ENCODE data around the gene POGK. TPM values are rescaled to one million over a fixed set of nuclear protein-coding genes. Genes with fewer than 3 reads are reported as not detected.

Gene POGK
- total and polyA plus RNA-seq, 9 of the 15 experiments (the other 6 are each of a cell fraction or from before 2014, with no cell fraction given) = 6.1 to 44.5 (median 24.3) TPM

DNA sequence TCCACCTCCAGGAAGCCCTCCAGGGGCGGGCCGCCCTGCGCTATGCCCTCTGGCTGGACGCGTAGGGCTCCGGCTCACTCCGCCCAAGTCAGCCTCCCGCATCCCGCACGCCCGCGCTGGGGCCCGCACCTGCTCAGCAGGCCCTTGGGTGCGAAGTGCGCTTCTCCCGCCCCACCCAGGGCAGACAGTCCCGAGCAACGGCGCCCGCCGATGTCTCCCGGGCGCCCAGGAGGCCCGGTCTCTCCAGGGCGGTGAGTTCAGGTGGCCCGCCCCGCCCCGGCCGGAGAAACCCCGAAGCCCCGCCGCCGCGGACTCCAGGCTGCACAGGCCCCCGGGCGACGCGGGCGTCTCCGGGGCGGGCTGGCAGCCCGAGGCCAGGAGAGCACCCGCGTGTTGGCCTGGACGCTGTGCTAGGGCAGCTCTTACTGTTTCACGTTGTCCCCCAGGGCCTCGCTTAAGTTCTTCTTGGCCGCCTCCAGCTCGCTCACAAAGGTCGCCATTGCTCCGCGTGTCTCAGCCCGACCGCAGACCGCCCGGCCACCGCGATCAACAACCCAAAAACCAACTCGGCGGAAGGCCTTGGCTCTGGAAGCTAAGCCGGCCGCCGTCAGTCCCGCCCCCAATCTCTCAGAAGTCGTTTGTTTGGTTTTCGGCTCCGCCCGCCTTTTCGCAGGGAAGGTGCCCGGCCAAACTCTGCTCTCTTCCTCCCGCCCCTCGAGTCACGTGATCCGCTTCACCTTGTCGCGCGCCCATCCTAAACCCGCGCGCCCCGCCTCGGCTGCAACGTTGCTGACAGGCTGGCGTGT, 36.7 kb downstream of the POGK start, which contains the start of gene TADA1 (continued):
- TF ChIP-seq, protein P1, sequence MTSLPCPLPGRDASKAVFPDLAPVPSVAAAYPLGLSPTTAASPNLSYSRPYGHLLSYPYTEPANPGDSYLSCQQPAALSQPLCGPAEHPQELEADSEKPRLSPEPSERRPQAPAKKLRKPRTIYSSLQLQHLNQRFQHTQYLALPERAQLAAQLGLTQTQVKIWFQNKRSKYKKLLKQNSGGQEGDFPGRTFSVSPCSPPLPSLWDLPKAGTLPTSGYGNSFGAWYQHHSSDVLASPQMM (CRISPR knock-in tag; IDR thresholded peaks at IDR 0.05) = no peak
- peak; percentile 92 for TF ChIP-seq L3MBTL2 (IDR thresholded peaks at IDR 0.05)
- no peak for TF ChIP-seq ZNF707 (CRISPR knock-in tag; conservative IDR thresholded peaks at IDR 0.05)
- no peak for TF ChIP-seq NCOA2 (IDR thresholded peaks at IDR 0.05; ENCODE audit: partially characterized antibody in 2 of 2)
- TF ChIP-seq FOXA3 (CRISPR knock-in tag; conservative IDR thresholded peaks at IDR 0.05 in 1 of 2, IDR thresholded peaks at IDR 0.05 in 1 of 2) = no peak
- TF ChIP-seq, protein P2, sequence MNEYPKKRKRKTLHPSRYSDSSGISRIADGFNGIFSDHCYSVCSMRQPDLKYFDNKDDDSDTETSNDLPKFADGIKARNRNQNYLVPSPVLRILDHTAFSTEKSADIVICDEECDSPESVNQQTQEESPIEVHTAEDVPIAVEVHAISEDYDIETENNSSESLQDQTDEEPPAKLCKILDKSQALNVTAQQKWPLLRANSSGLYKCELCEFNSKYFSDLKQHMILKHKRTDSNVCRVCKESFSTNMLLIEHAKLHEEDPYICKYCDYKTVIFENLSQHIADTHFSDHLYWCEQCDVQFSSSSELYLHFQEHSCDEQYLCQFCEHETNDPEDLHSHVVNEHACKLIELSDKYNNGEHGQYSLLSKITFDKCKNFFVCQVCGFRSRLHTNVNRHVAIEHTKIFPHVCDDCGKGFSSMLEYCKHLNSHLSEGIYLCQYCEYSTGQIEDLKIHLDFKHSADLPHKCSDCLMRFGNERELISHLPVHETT (CRISPR knock-in tag; conservative IDR thresholded peaks at IDR 0.05 in 1 of 2, IDR thresholded peaks at IDR 0.05 in 1 of 2) = peak in 1 of 2 experiments; percentile 26; a peak in 1 of 4 replicates
- peak; percentile 28 to 35; a peak in 3 of 4 replicates for TF ChIP-seq RAD21 (CRISPR knock-in tag; conservative IDR thresholded peaks at IDR 0.05 in 1 of 2, IDR thresholded peaks at IDR 0.05 in 1 of 2)
- no peak for TF ChIP-seq HDAC3 (IDR thresholded peaks at IDR 0.05; ENCODE audit: borderline replicate concordance, partially characterized antibody)
- TF ChIP-seq CBFA2T3 (IDR thresholded peaks at IDR 0.05) = no peak
- peak; percentile 56 for TF ChIP-seq SAP30 (IDR thresholded peaks at IDR 0.05; ENCODE audit: borderline replicate concordance, insufficient read depth, low read depth, low read length, poor library complexity, severe bottlenecking)
- peak; percentile 92 for TF ChIP-seq CHD4 (IDR thresholded peaks at IDR 0.05; ENCODE audit: insufficient read depth, insufficient replicate concordance, low read depth, low read length, poor library complexity, severe bottlenecking)
- peak; percentile 87 for TF ChIP-seq TBP (optimal IDR thresholded peaks at IDR 0.05; ENCODE audit: low read depth, low read length)
- TF ChIP-seq ZNF174 (CRISPR knock-in tag; IDR thresholded peaks at IDR 0.05) = no peak
- TF ChIP-seq ZZZ3 (IDR thresholded peaks at IDR 0.05) = no peak
- TF ChIP-seq ZNF277 (CRISPR knock-in tag; IDR thresholded peaks at IDR 0.05; ENCODE audit: borderline replicate concordance) = no peak
- peak; percentile 100 for TF ChIP-seq ZFP36 (IDR thresholded peaks at IDR 0.05; ENCODE audit: low read depth, low read length, partially characterized antibody)
- no peak for TF ChIP-seq CHCHD3 (CRISPR knock-in tag; IDR thresholded peaks at IDR 0.05)
- TF ChIP-seq, protein P3, sequence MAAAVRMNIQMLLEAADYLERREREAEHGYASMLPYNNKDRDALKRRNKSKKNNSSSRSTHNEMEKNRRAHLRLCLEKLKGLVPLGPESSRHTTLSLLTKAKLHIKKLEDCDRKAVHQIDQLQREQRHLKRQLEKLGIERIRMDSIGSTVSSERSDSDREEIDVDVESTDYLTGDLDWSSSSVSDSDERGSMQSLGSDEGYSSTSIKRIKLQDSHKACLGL (CRISPR knock-in tag; IDR thresholded peaks at IDR 0.05; ENCODE audit: borderline replicate concordance, poor library complexity, severe bottlenecking) = no peak
- TF ChIP-seq ZNF140 (CRISPR knock-in tag; IDR thresholded peaks at IDR 0.05) = no peak
- no peak for TF ChIP-seq NCOR1 (IDR thresholded peaks at IDR 0.05)
- TF ChIP-seq YBX1 (IDR thresholded peaks at IDR 0.05) = no peak
- TF ChIP-seq CBX8 (IDR thresholded peaks at IDR 0.05; ENCODE audit: borderline replicate concordance, extremely low read depth, low read depth, low read length, poor library complexity, severe bottlenecking) = no peak
- TF ChIP-seq MAFG (tag; conservative IDR thresholded peaks at IDR 0.05) = no peak
